Measurements from ENCODE around the gene RTP5.

Gene RTP5

GRCh38 chr2:241865957-241866789 is 3.4 kb upstream of the RTP5 start:
- Histone ChIP-seq H3K27ac (ENCODE audit: insufficient read depth, low read depth, low read length, poor library complexity, severe bottlenecking) (no peak overlapping the region), H3K9me3 (ENCODE audit: control insufficient read depth, low read length) (no peaks in the 10 kb centered on the region), H3K27me3 (ENCODE audit: control insufficient read depth, insufficient read depth, low read length, poor library complexity, severe bottlenecking) (no peaks in the 10 kb centered on the region), H3K4me3 (ENCODE audit: insufficient read depth, low read depth, low read length) (no peak overlapping the region), H3K4me1 (ENCODE audit: control insufficient read depth, insufficient read depth, low read length) (no peaks in the 10 kb centered on the region), H3K36me3 (ENCODE audit: control insufficient read depth, insufficient read depth, low read length) (no peaks in the 10 kb centered on the region)
- 22% methylated on average over 31 of the region's 31 CpGs for WGBS, 2 experiments

DNA sequence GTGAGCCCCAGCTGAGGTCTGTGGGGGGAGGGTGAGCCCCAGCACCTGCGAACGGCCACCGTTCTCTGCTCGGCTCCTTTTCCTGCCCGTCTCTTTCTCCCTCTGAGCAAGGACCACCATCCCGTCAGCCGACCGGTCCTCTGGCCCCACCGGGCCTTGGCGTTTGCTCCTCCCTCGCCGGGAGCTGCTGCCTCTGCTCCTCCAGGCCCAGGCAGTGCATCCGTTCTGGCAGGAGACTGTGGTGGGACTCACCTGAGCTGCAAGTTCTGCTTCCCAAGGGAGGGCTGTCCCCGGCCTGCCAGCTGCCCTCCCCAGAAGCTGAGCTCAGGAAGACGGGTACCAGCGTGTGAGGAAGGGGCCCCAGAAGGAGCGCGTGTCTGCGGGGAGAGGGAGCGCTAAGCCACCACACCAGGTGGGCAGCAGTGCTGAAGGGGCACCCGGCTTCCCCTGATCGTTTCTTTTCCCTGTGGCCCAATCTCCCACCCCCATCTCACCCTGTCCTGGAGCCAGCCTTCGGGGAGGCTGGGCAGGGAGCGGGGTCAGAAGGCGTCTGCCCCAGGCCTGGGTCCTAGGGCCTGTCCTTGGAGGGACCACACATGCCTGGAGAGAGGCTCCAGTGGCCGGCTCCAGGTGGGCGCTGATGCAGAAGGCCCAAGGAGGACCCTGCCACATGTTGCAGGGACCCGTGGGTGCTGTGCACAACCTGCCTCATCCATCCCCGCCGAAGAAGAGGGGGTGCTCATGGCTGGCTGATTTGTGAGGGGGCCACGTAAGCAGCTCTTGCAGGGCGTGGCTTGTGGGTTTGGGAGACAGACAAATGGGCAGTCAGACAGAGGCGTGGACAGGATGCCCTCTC is 2.5 kb upstream of the RTP5 start:
- no peak overlapping the region for H3K27ac ChIP-seq (ENCODE audit: insufficient read depth, low read depth, low read length, poor library complexity, severe bottlenecking)
- H3K4me3 ChIP-seq (ENCODE audit: insufficient read depth, low read depth, low read length) = no peak overlapping the region
- H3K9me3 ChIP-seq (ENCODE audit: control insufficient read depth, low read length) = no peaks in the 10 kb centered on the region
- 70 to 72% methylated on average over 33 of the region's 33 CpGs for WGBS, 2 experiments
- H3K4me1 ChIP-seq (ENCODE audit: control insufficient read depth, insufficient read depth, low read length) = no peaks in the 10 kb centered on the region
- H3K36me3 ChIP-seq (ENCODE audit: control insufficient read depth, insufficient read depth, low read length) = no peaks in the 10 kb centered on the region
- H3K27me3 ChIP-seq (ENCODE audit: control insufficient read depth, insufficient read depth, low read length, poor library complexity, severe bottlenecking) = no peaks in the 10 kb centered on the region

- H3K9me3 ChIP-seq (ENCODE audit: control insufficient read depth, low read length) = no peaks in the 10 kb centered on the region
- WGBS, 2 experiments = 87 to 88% methylated on average over 19 of the region's 19 CpGs
- no peaks in the 10 kb centered on the region for H3K27me3 ChIP-seq (ENCODE audit: control insufficient read depth, insufficient read depth, low read length, poor library complexity, severe bottlenecking)
- H3K27ac ChIP-seq (ENCODE audit: insufficient read depth, low read depth, low read length, poor library complexity, severe bottlenecking) = no peak overlapping the region
- no peaks in the 10 kb centered on the region for H3K4me1 ChIP-seq (ENCODE audit: control insufficient read depth, insufficient read depth, low read length)
- H3K4me3 ChIP-seq (ENCODE audit: insufficient read depth, low read depth, low read length) = no peak overlapping the region
- no peaks in the 10 kb centered on the region for H3K36me3 ChIP-seq (ENCODE audit: control insufficient read depth, insufficient read depth, low read length)
Measured at GRCh38 chr2:241867776-241868420, 1.6 kb upstream of the RTP5 start.

DNA sequence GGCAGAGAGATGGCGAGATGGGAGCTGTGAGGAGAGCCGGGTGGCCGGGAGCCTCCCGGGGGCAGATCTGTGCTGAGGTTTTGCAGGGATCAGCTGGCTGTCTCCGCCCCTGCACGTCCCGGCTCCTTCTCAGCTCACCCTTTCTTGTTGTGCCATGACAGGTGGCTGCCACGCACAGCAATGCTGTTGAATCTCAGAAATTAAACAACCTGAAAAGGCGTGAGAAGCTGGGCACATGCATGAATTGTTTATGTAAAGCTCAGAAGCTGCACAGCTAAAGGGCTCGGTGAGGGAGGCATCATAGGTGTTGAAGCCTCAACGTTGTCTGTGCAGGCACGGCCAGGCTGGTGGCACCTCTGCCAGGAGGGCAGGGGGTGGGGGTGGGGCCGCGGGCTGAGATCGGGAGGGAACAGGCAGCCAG is 858 bp upstream of the RTP5 start:
- Histone ChIP-seq H3K36me3 (ENCODE audit: control insufficient read depth, insufficient read depth, low read length) (no peaks in the 10 kb centered on the region), H3K4me1 (ENCODE audit: control insufficient read depth, insufficient read depth, low read length) (no peaks in the 10 kb centered on the region), H3K4me3 (ENCODE audit: insufficient read depth, low read depth, low read length) (no peak overlapping the region), H3K9me3 (ENCODE audit: control insufficient read depth, low read length) (no peaks in the 10 kb centered on the region), H3K27me3 (ENCODE audit: control insufficient read depth, insufficient read depth, low read length, poor library complexity, severe bottlenecking) (no peaks in the 10 kb centered on the region), H3K27ac (ENCODE audit: insufficient read depth, low read depth, low read length, poor library complexity, severe bottlenecking) (no peak overlapping the region)
- 75 to 80% methylated on average over 15 of the region's 15 CpGs for WGBS, 2 experiments

GRCh38 chr2:241870081-241870541 is 582 bp downstream of the RTP5 start:
- H3K27me3 ChIP-seq (ENCODE audit: control insufficient read depth, insufficient read depth, low read length, poor library complexity, severe bottlenecking) = no peaks in the 10 kb centered on the region
- 94% methylated on average over 28 of the region's 28 CpGs for WGBS, 2 experiments
- no peak overlapping the region for H3K4me3 ChIP-seq (ENCODE audit: insufficient read depth, low read depth, low read length)
- no peaks in the 10 kb centered on the region for H3K4me1 ChIP-seq (ENCODE audit: control insufficient read depth, insufficient read depth, low read length)
- no peaks in the 10 kb centered on the region for H3K9me3 ChIP-seq (ENCODE audit: control insufficient read depth, low read length)
- no peak overlapping the region for H3K27ac ChIP-seq (ENCODE audit: insufficient read depth, low read depth, low read length, poor library complexity, severe bottlenecking)
- H3K36me3 ChIP-seq (ENCODE audit: control insufficient read depth, insufficient read depth, low read length) = no peaks in the 10 kb centered on the region

GRCh38 chr2:241870611-241871537 is 1.3 kb downstream of the RTP5 start:
- Histone ChIP-seq H3K27me3 (ENCODE audit: control insufficient read depth, insufficient read depth, low read length, poor library complexity, severe bottlenecking) (no peaks in the 10 kb centered on the region), H3K27ac (ENCODE audit: insufficient read depth, low read depth, low read length, poor library complexity, severe bottlenecking) (no peak overlapping the region), H3K4me1 (ENCODE audit: control insufficient read depth, insufficient read depth, low read length) (no peaks in the 10 kb centered on the region), H3K4me3 (ENCODE audit: insufficient read depth, low read depth, low read length) (no peak overlapping the region), H3K36me3 (ENCODE audit: control insufficient read depth, insufficient read depth, low read length) (no peaks in the 10 kb centered on the region), H3K9me3 (ENCODE audit: control insufficient read depth, low read length) (no peaks in the 10 kb centered on the region)
- 80% methylated on average over 28 of the region's 28 CpGs for WGBS, 2 experiments

DNA sequence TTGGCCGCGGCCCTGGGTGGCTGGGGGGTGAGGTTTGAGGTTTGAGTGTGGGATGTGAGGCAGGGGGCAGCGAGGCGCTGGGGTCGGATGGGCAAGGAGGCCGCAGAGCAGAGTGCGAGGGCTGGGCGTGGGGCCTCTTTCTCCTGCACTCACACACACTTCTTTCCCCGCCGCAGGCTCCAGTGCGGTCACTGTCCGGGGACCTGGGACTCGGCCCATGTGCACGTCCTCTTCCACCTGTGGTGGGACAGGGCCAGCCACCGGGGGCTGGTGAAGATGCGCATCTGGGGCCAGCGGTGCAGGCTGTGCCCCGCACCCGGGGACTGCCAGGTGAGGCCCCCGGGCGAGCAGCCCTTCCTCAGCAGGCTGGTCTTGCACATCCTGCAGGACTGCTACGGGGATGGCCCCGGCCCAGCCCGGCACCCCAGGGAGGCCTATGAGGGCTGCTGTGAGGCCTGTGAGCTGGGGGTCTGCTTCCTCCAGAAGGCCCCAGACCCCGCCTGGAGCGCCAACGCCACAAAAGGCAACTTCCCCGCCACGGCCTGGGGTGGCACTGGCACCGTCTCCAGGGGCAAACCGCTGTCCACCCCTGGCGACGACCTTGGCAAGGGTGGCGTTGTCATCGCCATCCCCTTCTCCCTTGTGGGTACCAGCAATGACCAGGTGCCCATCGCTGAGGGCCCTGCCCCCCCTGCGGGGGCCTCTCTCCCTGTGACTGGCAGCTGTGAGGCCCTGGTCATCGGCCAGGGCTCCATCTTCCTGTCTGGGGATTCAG is 2.2 kb downstream of the RTP5 start:
- no peak overlapping the region for H3K4me3 ChIP-seq (ENCODE audit: insufficient read depth, low read depth, low read length)
- H3K27me3 ChIP-seq (ENCODE audit: control insufficient read depth, insufficient read depth, low read length, poor library complexity, severe bottlenecking) = no peaks in the 10 kb centered on the region
- WGBS, 2 experiments = 93 to 94% methylated on average over 38 of the region's 38 CpGs
- no peaks in the 10 kb centered on the region for H3K4me1 ChIP-seq (ENCODE audit: control insufficient read depth, insufficient read depth, low read length)
- H3K9me3 ChIP-seq (ENCODE audit: control insufficient read depth, low read length) = no peaks in the 10 kb centered on the region
- no peak overlapping the region for H3K27ac ChIP-seq (ENCODE audit: insufficient read depth, low read depth, low read length, poor library complexity, severe bottlenecking)
- H3K36me3 ChIP-seq (ENCODE audit: control insufficient read depth, insufficient read depth, low read length) = no peaks in the 10 kb centered on the region

- no peaks in the 10 kb centered on the region for H3K36me3 ChIP-seq (ENCODE audit: control insufficient read depth, insufficient read depth, low read length)
- WGBS, 2 experiments = 93 to 95% methylated on average over 15 of the region's 15 CpGs
- H3K9me3 ChIP-seq (ENCODE audit: control insufficient read depth, low read length) = no peaks in the 10 kb centered on the region
- H3K27ac ChIP-seq (ENCODE audit: insufficient read depth, low read depth, low read length, poor library complexity, severe bottlenecking) = no peak overlapping the region
- H3K27me3 ChIP-seq (ENCODE audit: control insufficient read depth, insufficient read depth, low read length, poor library complexity, severe bottlenecking) = no peaks in the 10 kb centered on the region
- H3K4me3 ChIP-seq (ENCODE audit: insufficient read depth, low read depth, low read length) = no peak overlapping the region
- H3K4me1 ChIP-seq (ENCODE audit: control insufficient read depth, insufficient read depth, low read length) = no peaks in the 10 kb centered on the region
Measured at GRCh38 chr2:241872313-241872642, 2.7 kb downstream of the RTP5 start.
